CD4-positive, alpha-beta T cell treated with Interleukin-21 for 1 hour (primary cell): Measurements from ENCODE around the gene VSTM2L.
"Not testable (repeated sequence)": the region's sequence is repeated elsewhere in the genome, so short reads cannot be mapped to it uniquely, and the experiment has no call there.

ENCODE experiments used
- DNase-seq: peaks from one replicate; pipeline ENCODE4 v3.0.0-alpha.2; 2020

The VSTM2L gene

GRCh38 chr20:37939701-37940560, 37.0 kb downstream of the VSTM2L start:
- no peak for DNase-seq

GRCh38 chr20:37940858-37941257, 37.9 kb downstream of the VSTM2L start:
- DNase-seq, result no peak

- DNase-seq, result no peak
These were observed 38.4 kb downstream of the VSTM2L start for GRCh38 chr20:37941332-37941731.

- DNase-seq, result no peak
These were observed 39.1 kb downstream of the VSTM2L start for GRCh38 chr20:37941992-37942391.

- no peak for DNase-seq
These were observed 40.1 kb downstream of the VSTM2L start for GRCh38 chr20:37943033-37943432.

- DNase-seq, result no peak
These were observed 40.9 kb downstream of the VSTM2L start for GRCh38 chr20:37943501-37944455.

- DNase-seq, result no peak
These were observed 41.6 kb downstream of the VSTM2L start for GRCh38 chr20:37944456-37944981.

GRCh38 chr20:37945091-37945547, 42.2 kb downstream of the VSTM2L start:
- no peak for DNase-seq

GRCh38 chr20:37946946-37947345, 44.0 kb downstream of the VSTM2L start:
- no peak for DNase-seq

GRCh38 chr20:37947943-37948342, 45.0 kb downstream of the VSTM2L start:
- DNase-seq, result no peak

GRCh38 chr20:37948956-37949355, 46.0 kb downstream of the VSTM2L start:
- no peak for DNase-seq

GRCh38 chr20:37954190-37954589, 51.3 kb downstream of the VSTM2L start:
- DNase-seq, result no peak

- DNase-seq, result no peak
These were observed 51.7 kb downstream of the VSTM2L start for GRCh38 chr20:37954626-37955025.

- no peak for DNase-seq
These were observed 52.6 kb downstream of the VSTM2L start for GRCh38 chr20:37955511-37955910.

- no peak for DNase-seq
These were observed 53.2 kb downstream of the VSTM2L start for GRCh38 chr20:37956107-37956585.

GRCh38 chr20:37958856-37959520, 56.1 kb downstream of the VSTM2L start:
- DNase-seq, result no peak

- no peak for DNase-seq
These were observed 58.1 kb downstream of the VSTM2L start for GRCh38 chr20:37961066-37961465.

- not testable (repeated sequence) for DNase-seq
These were observed 60.6 kb downstream of the VSTM2L start for GRCh38 chr20:37963483-37963882.

- DNase-seq, result no peak
These were observed 66.0 kb downstream of the VSTM2L start for GRCh38 chr20:37968841-37969401.

GRCh38 chr20:37969949-37970855, 67.3 kb downstream of the VSTM2L start:
- no peak for DNase-seq

- DNase-seq, result no peak
These were observed 67.9 kb downstream of the VSTM2L start for GRCh38 chr20:37970856-37971245.
